OCI-M2 (cell line): ENCODE results near the gene NOD2.

ENCODE experiments used
- DNase-seq: peaks from one replicate; lab custom pipeline; 2025; ENCODE audit not compliant: unreplicated experiment; lab: John Stamatoyannopoulos, UW

The NOD2 gene

GRCh38 chr16:50690177-50690576, 3.2 kb upstream of the NOD2 start:
- no peak for DNase-seq

GRCh38 chr16:50692644-50692998, 785 bp upstream of the NOD2 start:
- DNase-seq = no peak

- no peak for DNase-seq
Measured at GRCh38 chr16:50694206-50694605, 800 bp downstream of the NOD2 start.

- no peak for DNase-seq
Measured at GRCh38 chr16:50695017-50696000, 1.9 kb downstream of the NOD2 start.

GRCh38 chr16:50696126-50696525, 2.7 kb downstream of the NOD2 start:
- no peak for DNase-seq

- DNase-seq = no peak
Measured at GRCh38 chr16:50696575-50697420, 3.4 kb downstream of the NOD2 start.

- DNase-seq = no peak
Measured at GRCh38 chr16:50697421-50697715, 4.0 kb downstream of the NOD2 start.

- DNase-seq = no peak
Measured at GRCh38 chr16:50697881-50698767, 4.7 kb downstream of the NOD2 start.

GRCh38 chr16:50699326-50700159, 6.1 kb downstream of the NOD2 start:
- no peak for DNase-seq

GRCh38 chr16:50702725-50703124, 9.3 kb downstream of the NOD2 start:
- DNase-seq = no peak

GRCh38 chr16:50704245-50704644, 10.8 kb downstream of the NOD2 start:
- no peak for DNase-seq

GRCh38 chr16:50705436-50706110, 12.2 kb downstream of the NOD2 start:
- no peak for DNase-seq

- no peak for DNase-seq
Measured at GRCh38 chr16:50706250-50706649, 12.8 kb downstream of the NOD2 start.

GRCh38 chr16:50708373-50709060, 15.1 kb downstream of the NOD2 start:
- no peak for DNase-seq

GRCh38 chr16:50709061-50709684, 15.8 kb downstream of the NOD2 start:
- no peak for DNase-seq

- no peak for DNase-seq
Measured at GRCh38 chr16:50709980-50710379, 16.6 kb downstream of the NOD2 start.

GRCh38 chr16:50711040-50711439, 17.6 kb downstream of the NOD2 start:
- no peak for DNase-seq

- no peak for DNase-seq
Measured at GRCh38 chr16:50711862-50712559, 18.6 kb downstream of the NOD2 start.
